CD4-positive, alpha-beta memory T cell (primary cell): ENCODE data around the gene FUT9. TPM values are rescaled to one million over a fixed set of nuclear protein-coding genes. Genes with fewer than 3 reads are reported as not detected.

Experiments used
- CTCF ChIA-PET: fragments of 350-600 bp; sonication (Branson Sonifier 250); formaldehyde crosslinking; loops from one replicate; lab custom pipeline; 2021; ENCODE audit warnings: inconsistent platforms; ENCODE audit not compliant: partially characterized antibody; lab: Charles Lee
- POLR2A ChIA-PET: fragments of 350-600 bp; sonication (Branson Sonifier 250); formaldehyde crosslinking; loops from one replicate; lab custom pipeline; 2021; ENCODE audit not compliant: partially characterized antibody; lab: Charles Lee
- DNase-seq, 5 donors: peaks; one replicate each; pipeline versions ENCODE4 v3.0.0 to v3.0.0-alpha.2; 2020 to 2022; ENCODE audit warnings: mixed read lengths in 1 of 5
- H3K27ac ChIP-seq: one replicate; pipeline ENCODE4 v1.7.0; 2013; ENCODE audit warnings: low read depth, low read length
- H3K27me3 ChIP-seq: 2 replicates; pipeline ENCODE4 v1.7.0; 2013; ENCODE audit warnings: mild to moderate bottlenecking, low read length, moderate library complexity; ENCODE audit not compliant: insufficient read depth
- H3K36me3 ChIP-seq: 2 replicates; pipeline ENCODE4 v1.7.0; 2013; ENCODE audit warnings: mild to moderate bottlenecking, low read length, moderate library complexity; ENCODE audit not compliant: insufficient read depth
- H3K4me1 ChIP-seq: 2 replicates; pipeline ENCODE4 v1.7.0; 2013; ENCODE audit warnings: mild to moderate bottlenecking, low read length, moderate library complexity; ENCODE audit not compliant: insufficient read depth
- H3K4me3 ChIP-seq, 2 donors: one replicate each; pipeline ENCODE4 v1.7.0; 2013; ENCODE audit warnings: low read length in 2 of 2, mild to moderate bottlenecking in 1 of 2
- H3K9me3 ChIP-seq, 2 donors: one replicate each; pipeline ENCODE4 v1.7.0; 2013; ENCODE audit warnings: low read length in 2 of 2, control low read depth in 1 of 2; ENCODE audit not compliant: control insufficient read depth in 1 of 2
- H3K27ac Mint-ChIP-seq, 7 donors: one replicate each; pipeline ENCODE4 v1.8.0; 2020 to 2021; ENCODE audit warnings: mixed read lengths in 7 of 7, mild to moderate bottlenecking in 6 of 7, inconsistent platforms in 3 of 7, moderate library complexity in 3 of 7
- H3K27me3 Mint-ChIP-seq, 2 donors: one replicate each; pipeline ENCODE4 v1.8.0; 2020 to 2021; ENCODE audit warnings: mixed read lengths in 2 of 2
- H3K36me3 Mint-ChIP-seq, 2 donors: one replicate each; pipeline ENCODE4 v1.8.0; 2020 to 2021; ENCODE audit warnings: mixed read lengths in 2 of 2, inconsistent platforms in 1 of 2, mild to moderate bottlenecking in 1 of 2
- H3K4me1 Mint-ChIP-seq, 4 donors: one replicate each; pipeline ENCODE4 v1.8.0; 2020 to 2021; ENCODE audit warnings: mixed read lengths in 4 of 4, mild to moderate bottlenecking in 1 of 4
- H3K4me3 Mint-ChIP-seq, 8 donors: one replicate each; pipeline ENCODE4 v1.8.0; 2020 to 2021; ENCODE audit warnings: mixed read lengths in 8 of 8, mild to moderate bottlenecking in 7 of 8, moderate library complexity in 6 of 8, inconsistent platforms in 3 of 8
- H3K9me3 Mint-ChIP-seq, 8 donors: one replicate each; pipeline ENCODE4 v1.8.0; 2020 to 2021; ENCODE audit warnings: mixed read lengths in 8 of 8, mild to moderate bottlenecking in 5 of 8, inconsistent platforms in 3 of 8, moderate library complexity in 1 of 8
- intact Hi-C: fragments of 100-400 bp; cut with micrococcal nuclease; formaldehyde crosslinking; loops from one replicate; pipeline ENCODE4 v1.15.1; 2023
- polyA plus RNA-seq, 2 donors: library from polyadenylated mRNA; unstranded; fragments of 300-500 nt; fragmentation: Illumina TruSeq; gene quantifications; one replicate each; pipeline ENCODE4 v1.2.3, GENCODE V29; 2021
- total RNA-seq, 2 experiments: library from RNA; stranded (reverse); gene quantifications; one replicate each; pipeline ENCODE4 v1.2.3, GENCODE V29; 2021

The FUT9 gene
- total and polyA plus RNA-seq, 4 experiments from 2014 or later, result not detected

DNA sequence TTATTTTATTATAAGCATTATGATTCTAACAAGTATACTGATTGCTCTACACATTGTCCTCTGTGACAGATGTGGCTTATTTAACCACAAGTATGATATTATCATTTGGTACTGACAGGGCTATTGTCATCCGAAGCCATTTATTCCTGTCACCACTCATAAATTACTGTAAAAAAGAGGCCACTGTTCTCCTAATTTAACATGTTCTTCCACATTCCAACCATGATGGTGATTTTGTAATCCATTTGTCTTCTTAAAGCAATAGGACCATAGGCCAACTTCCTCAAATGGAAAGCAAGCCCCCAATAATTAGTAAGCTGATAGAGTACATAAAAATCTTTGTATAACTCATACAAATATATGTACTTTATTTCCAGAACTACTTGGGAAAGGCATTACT is 50.6 kb downstream of the FUT9 start:
- Mint-ChIP-seq H3K27ac (no peak overlapping the region), H3K36me3 (no peaks in the 10 kb centered on the region), H3K9me3 (peaks cover 0 to 2% (median 0%) of the 10 kb centered on the region in 8 donors), H3K4me3 (no peak overlapping the region), H3K27me3 (peaks cover 0 to 1% of the 10 kb centered on the region in 2 donors), H3K4me1 (no peaks in the 10 kb centered on the region)
- DNase-seq, result no peak
- Histone ChIP-seq H3K4me3 (no peak overlapping the region), H3K27ac (no peak overlapping the region), H3K27me3 (no peaks in the 10 kb centered on the region), H3K36me3 (no peaks in the 10 kb centered on the region), H3K9me3 (no peaks in the 10 kb centered on the region), H3K4me1 (no peaks in the 10 kb centered on the region)
- intact Hi-C loops, result no loop called here
- ChIA-PET CTCF (no interaction called here), POLR2A (no interaction called here)

DNA sequence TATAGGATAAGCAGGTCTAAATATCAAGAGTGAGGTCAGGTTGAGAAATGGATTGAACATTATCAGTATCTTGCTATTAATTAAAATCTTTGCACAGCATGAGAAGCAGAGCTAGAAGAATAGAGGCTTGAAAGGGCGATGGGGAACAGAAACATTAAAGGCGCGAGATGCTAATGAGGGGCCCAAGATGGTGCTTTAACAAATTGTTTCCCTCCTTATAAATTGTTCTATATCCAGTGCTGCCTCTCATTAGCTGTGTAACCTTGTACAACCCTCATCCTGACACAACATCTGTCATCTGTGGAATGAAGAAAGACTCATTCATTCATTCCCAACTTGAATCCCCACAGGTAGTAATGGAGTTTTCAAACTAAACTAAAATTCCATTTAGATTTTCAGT is 57.8 kb downstream of the FUT9 start:
- CTCF ChIA-PET, result no interaction called here
- Mint-ChIP-seq H3K27ac (no peak overlapping the region), H3K4me1 (no peaks in the 10 kb centered on the region), H3K4me3 (no peak overlapping the region), H3K27me3 (no peaks in the 10 kb centered on the region), H3K9me3 (peaks cover 0 to 1% (median 0%) of the 10 kb centered on the region in 8 donors), H3K36me3 (no peaks in the 10 kb centered on the region)
- H3K27me3 ChIP-seq, result no peaks in the 10 kb centered on the region
- no peaks in the 10 kb centered on the region for H3K9me3 ChIP-seq
- H3K4me3 ChIP-seq, result no peak overlapping the region
- no peak for DNase-seq
- intact Hi-C loops, result no loop called here
- no peaks in the 10 kb centered on the region for H3K36me3 ChIP-seq
- POLR2A ChIA-PET, result interaction anchor here (0.7 kb wide), 1 partner anchor 9 kb away, joined by 3 read pairs; no protein-coding TSS in a partner anchor
- no peak overlapping the region for H3K27ac ChIP-seq
- no peaks in the 10 kb centered on the region for H3K4me1 ChIP-seq

DNA sequence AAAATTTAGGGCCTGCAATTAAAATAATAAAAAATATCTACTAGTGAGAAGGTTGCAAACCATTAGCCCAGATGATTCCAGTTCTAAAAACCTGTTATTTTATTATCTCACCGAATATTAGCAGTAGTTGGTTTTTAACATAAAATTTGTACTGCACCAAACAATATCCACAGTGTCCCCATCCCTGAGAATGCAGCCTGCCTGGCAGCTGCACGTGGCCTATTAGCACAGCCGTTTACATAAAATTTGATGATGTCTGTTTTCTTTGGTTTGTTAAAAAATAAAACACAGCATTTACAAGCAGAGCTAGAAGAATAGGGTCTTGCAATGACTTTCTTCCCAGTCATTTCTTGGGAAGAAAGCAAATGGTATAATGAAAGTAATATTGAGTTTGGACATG is 58.2 kb downstream of the FUT9 start:
- Mint-ChIP-seq H3K27ac (no peak overlapping the region), H3K4me1 (no peaks in the 10 kb centered on the region), H3K9me3 (no peaks in the 10 kb centered on the region), H3K4me3 (no peak overlapping the region), H3K27me3 (no peaks in the 10 kb centered on the region), H3K36me3 (no peaks in the 10 kb centered on the region)
- no peaks in the 10 kb centered on the region for H3K4me1 ChIP-seq
- no peak overlapping the region for H3K4me3 ChIP-seq
- no peak overlapping the region for H3K27ac ChIP-seq
- no peaks in the 10 kb centered on the region for H3K36me3 ChIP-seq
- DNase-seq, result no peak
- H3K27me3 ChIP-seq, result no peaks in the 10 kb centered on the region
- H3K9me3 ChIP-seq, result no peaks in the 10 kb centered on the region
- intact Hi-C loops, result no loop called here
- ChIA-PET POLR2A (no interaction called here), CTCF (no interaction called here)

DNA sequence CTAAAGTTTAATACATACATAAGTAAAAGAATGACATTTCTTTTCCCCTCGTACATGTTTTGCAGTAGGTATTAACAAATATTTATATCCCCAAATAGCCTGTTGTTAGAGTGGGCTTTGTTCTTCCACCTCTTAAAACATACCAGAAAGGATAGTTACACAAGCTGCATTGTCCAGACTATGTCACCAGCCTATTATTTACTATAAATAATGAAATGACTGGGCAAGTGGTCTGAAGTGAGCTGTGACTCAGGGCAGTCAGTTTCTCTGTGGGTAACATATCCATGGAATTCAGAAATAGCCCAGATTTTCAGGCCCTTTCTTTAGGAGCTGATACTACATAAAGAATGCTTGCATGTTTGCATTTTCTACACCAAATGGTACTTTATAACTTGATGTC is 60.1 kb downstream of the FUT9 start:
- Mint-ChIP-seq H3K4me1 (no peaks in the 10 kb centered on the region), H3K27me3 (no peaks in the 10 kb centered on the region), H3K9me3 (no peaks in the 10 kb centered on the region), H3K27ac (no peak overlapping the region), H3K4me3 (no peak overlapping the region), H3K36me3 (no peaks in the 10 kb centered on the region)
- Histone ChIP-seq H3K9me3 (no peaks in the 10 kb centered on the region), H3K36me3 (no peaks in the 10 kb centered on the region), H3K27ac (no peak overlapping the region), H3K4me1 (no peaks in the 10 kb centered on the region), H3K4me3 (no peak overlapping the region), H3K27me3 (no peaks in the 10 kb centered on the region)
- POLR2A ChIA-PET, result no interaction called here
- no peak for DNase-seq
- intact Hi-C loops, result no loop called here
- CTCF ChIA-PET, result no interaction called here

GRCh38 chr6:96086745-96087144 is 71.0 kb downstream of the FUT9 start:
- intact Hi-C loops, result no loop called here
- CTCF ChIA-PET, result no interaction called here
- H3K4me3 Mint-ChIP-seq, result no peak overlapping the region

GRCh38 chr6:96089173-96089572 is 73.4 kb downstream of the FUT9 start:
- peaks cover 0 to 1% of the 10 kb centered on the region in 2 donors for H3K27me3 Mint-ChIP-seq
- H3K27ac Mint-ChIP-seq, result no peak overlapping the region
- Histone ChIP-seq H3K4me3 (no peak overlapping the region), H3K4me1 (no peaks in the 10 kb centered on the region), H3K27me3 (no peaks in the 10 kb centered on the region), H3K27ac (no peak overlapping the region), H3K36me3 (no peaks in the 10 kb centered on the region), H3K9me3 (no peaks in the 10 kb centered on the region)
- H3K4me1 Mint-ChIP-seq, result no peaks in the 10 kb centered on the region
- no peaks in the 10 kb centered on the region for H3K36me3 Mint-ChIP-seq
- no peak for DNase-seq
- intact Hi-C loops, result no loop called here
- H3K9me3 Mint-ChIP-seq, result peaks cover 0 to 7% (median 0%) of the 10 kb centered on the region in 8 donors
- ChIA-PET CTCF (no interaction called here), POLR2A (no interaction called here)
- no peak overlapping the region for H3K4me3 Mint-ChIP-seq

More at GRCh38 chr6:96086745-96087144, 71.0 kb downstream of the FUT9 start:
- no peaks in the 10 kb centered on the region for H3K36me3 ChIP-seq
- H3K27ac ChIP-seq, result no peak overlapping the region
- no peaks in the 10 kb centered on the region for H3K27me3 ChIP-seq
- H3K4me1 ChIP-seq, result no peaks in the 10 kb centered on the region
- H3K36me3 Mint-ChIP-seq, result no peaks in the 10 kb centered on the region
- peaks cover 0 to 7% (median 0%) of the 10 kb centered on the region in 8 donors for H3K9me3 Mint-ChIP-seq
- H3K4me1 Mint-ChIP-seq, result no peaks in the 10 kb centered on the region
- H3K9me3 ChIP-seq, result no peaks in the 10 kb centered on the region
- POLR2A ChIA-PET, result no interaction called here
- no peak overlapping the region for H3K27ac Mint-ChIP-seq
- no peak overlapping the region for H3K4me3 ChIP-seq
- H3K27me3 Mint-ChIP-seq, result peaks cover 0 to 1% of the 10 kb centered on the region in 2 donors
- DNase-seq, result no peak

GRCh38 chr6:96094077-96094476 is 78.3 kb downstream of the FUT9 start:
- intact Hi-C loops, result no loop called here
- CTCF ChIA-PET, result no interaction called here
- H3K36me3 Mint-ChIP-seq, result no peaks in the 10 kb centered on the region
- Histone ChIP-seq H3K27me3 (no peaks in the 10 kb centered on the region), H3K4me3 (no peak overlapping the region), H3K27ac (no peak overlapping the region), H3K36me3 (no peaks in the 10 kb centered on the region), H3K9me3 (no peaks in the 10 kb centered on the region), H3K4me1 (no peaks in the 10 kb centered on the region)
- H3K4me3 Mint-ChIP-seq, result no peak overlapping the region
- DNase-seq, result no peak
- no peaks in the 10 kb centered on the region for H3K4me1 Mint-ChIP-seq
- H3K27me3 Mint-ChIP-seq, result no peaks in the 10 kb centered on the region
- H3K9me3 Mint-ChIP-seq, result no peaks in the 10 kb centered on the region
- POLR2A ChIA-PET, result no interaction called here
- H3K27ac Mint-ChIP-seq, result no peak overlapping the region

- no peak for DNase-seq
- no peaks in the 10 kb centered on the region for H3K4me1 Mint-ChIP-seq
- H3K36me3 ChIP-seq, result no peaks in the 10 kb centered on the region
Measured at GRCh38 chr6:96099069-96099468, 83.3 kb downstream of the FUT9 start.

More at GRCh38 chr6:96099069-96099468, 83.3 kb downstream of the FUT9 start:
- Mint-ChIP-seq H3K27me3 (no peaks in the 10 kb centered on the region), H3K27ac (no peak overlapping the region), H3K36me3 (no peaks in the 10 kb centered on the region), H3K4me3 (no peak overlapping the region), H3K9me3 (no peaks in the 10 kb centered on the region)
- H3K4me1 ChIP-seq, result no peaks in the 10 kb centered on the region
- no peak overlapping the region for H3K4me3 ChIP-seq
- CTCF ChIA-PET, result no interaction called here
- H3K9me3 ChIP-seq, result no peaks in the 10 kb centered on the region
- POLR2A ChIA-PET, result no interaction called here
- intact Hi-C loops, result no loop called here
- no peak overlapping the region for H3K27ac ChIP-seq
- no peaks in the 10 kb centered on the region for H3K27me3 ChIP-seq
